Lower lobe of right lung (tissue), 2 donors: ENCODE data around the gene NECTIN1. TPM values are rescaled to one million over a fixed set of nuclear protein-coding genes. Genes with fewer than 3 reads are reported as not detected.

Experiments used
- ATAC-seq, 2 donors: fragments of 200-7000 bp; cut with Tn5 transposase; one replicate each; pipeline ENCODE4 v1.9.1; 2020 to 2022; ENCODE audit warnings: mild to moderate bottlenecking in 2 of 2, moderate library complexity in 2 of 2
- DNase-seq: peaks from one replicate; pipeline ENCODE4 v3.0.0-alpha.2; 2020
- H3K27ac ChIP-seq: fragments of 200-600 bp; one replicate; pipeline ENCODE4 v1.8.0; 2022
- H3K27me3 ChIP-seq: fragments of 200-600 bp; one replicate; pipeline ENCODE4 v1.8.0; 2022; ENCODE audit warnings: low read depth
- H3K36me3 ChIP-seq: fragments of 200-600 bp; one replicate; pipeline ENCODE4 v1.8.0; 2022; ENCODE audit warnings: mild to moderate bottlenecking
- H3K4me1 ChIP-seq: fragments of 200-600 bp; one replicate; pipeline ENCODE4 v1.8.0; 2022
- H3K4me3 ChIP-seq: fragments of 200-600 bp; one replicate; pipeline ENCODE4 v1.8.0; 2022; ENCODE audit warnings: mild to moderate bottlenecking
- H3K9me3 ChIP-seq: fragments of 200-600 bp; one replicate; pipeline ENCODE4 v1.8.0; 2022
- CTCF ChIP-seq: fragments of 200-600 bp; IDR thresholded peaks from one replicate; pipeline ENCODE4 v1.8.0; 2022; ENCODE audit warnings: antibody characterized with exemption, mild to moderate bottlenecking
- intact Hi-C: fragments of 100-400 bp; cut with DNase I; formaldehyde crosslinking; loops from one replicate; pipeline ENCODE4 v1.11.0; 2022
- total RNA-seq: library from RNA; stranded (reverse); fragmentation: NEBNext Ultra II Directional; extraction: Animal tissue kit (Norgen Biotek cat#: 25700); gene quantifications from one replicate; pipeline ENCODE4 v1.2.1, GENCODE V29; 2021
- donor health status: DM: no; HTN: yes; CAD: no; lungs with severe emphysema.

NECTIN1 gene
- total RNA-seq, 1 donor from 2014 or later = 9.1 TPM

- ATAC-seq (no peak), DNase-seq (no peak)
- peaks cover 6% of the 10 kb centered on the region for H3K9me3 ChIP-seq
- H3K4me3 ChIP-seq = no peak overlapping the region
- no peaks in the 10 kb centered on the region for H3K27me3 ChIP-seq
- no peak for TF ChIP-seq CTCF
- no peak overlapping the region for H3K27ac ChIP-seq
- no peaks in the 10 kb centered on the region for H3K36me3 ChIP-seq
- intact Hi-C loops = no loop called here
- H3K4me1 ChIP-seq = no peaks in the 10 kb centered on the region
Measured at GRCh38 chr11:119765628-119766027, 36.6 kb upstream of the NECTIN1 start.

- peaks cover 6% of the 10 kb centered on the region for H3K9me3 ChIP-seq
- no peaks in the 10 kb centered on the region for H3K36me3 ChIP-seq
- intact Hi-C loops = no loop called here
- no peaks in the 10 kb centered on the region for H3K4me1 ChIP-seq
- TF ChIP-seq CTCF = no peak
- no peak overlapping the region for H3K4me3 ChIP-seq
- H3K27me3 ChIP-seq = no peaks in the 10 kb centered on the region
- DNase-seq (no peak), ATAC-seq (peak; percentile 74 to 82)
- no peak overlapping the region for H3K27ac ChIP-seq
Measured at GRCh38 chr11:119764108-119764868, 35.3 kb upstream of the NECTIN1 start.

- H3K9me3 ChIP-seq = peaks cover 3% of the 10 kb centered on the region
- H3K4me1 ChIP-seq = no peaks in the 10 kb centered on the region
- H3K4me3 ChIP-seq = no peak overlapping the region
- ATAC-seq = no peak
- DNase-seq = no peak
- TF ChIP-seq CTCF = no peak
- H3K36me3 ChIP-seq = no peaks in the 10 kb centered on the region
- no peaks in the 10 kb centered on the region for H3K27me3 ChIP-seq
- H3K27ac ChIP-seq = no peak overlapping the region
- intact Hi-C loops = no loop called here
Measured at GRCh38 chr11:119763071-119763728, 34.2 kb upstream of the NECTIN1 start.

- Histone ChIP-seq H3K27ac (no peak overlapping the region), H3K4me3 (no peak overlapping the region), H3K9me3 (no peaks in the 10 kb centered on the region), H3K36me3 (no peaks in the 10 kb centered on the region), H3K4me1 (no peaks in the 10 kb centered on the region), H3K27me3 (peaks cover under 1% of the 10 kb centered on the region)
- DNase-seq = no peak
- no peak for TF ChIP-seq CTCF
- intact Hi-C loops = no loop called here
- no peak for ATAC-seq
Measured at GRCh38 chr11:119759747-119760412, 30.9 kb upstream of the NECTIN1 start.

- no peak for ATAC-seq
- Histone ChIP-seq H3K36me3 (no peaks in the 10 kb centered on the region), H3K4me1 (no peaks in the 10 kb centered on the region), H3K9me3 (no peaks in the 10 kb centered on the region), H3K27me3 (peaks cover 5% of the 10 kb centered on the region), H3K4me3 (no peak overlapping the region), H3K27ac (no peak overlapping the region)
- no peak for DNase-seq
- intact Hi-C loops = no loop called here
- no peak for TF ChIP-seq CTCF
Measured at GRCh38 chr11:119759324-119759723, 30.3 kb upstream of the NECTIN1 start.
